HG02610 (cell line): ENCODE measurements around the gene ARHGEF4.

Experiments
- ATAC-seq: cut with Tn5 transposase; IDR thresholded peaks from one replicate; pipeline ENCODE4 v1.9.1; 2021; ENCODE audit warnings: mild to moderate bottlenecking, moderate library complexity; ENCODE audit not compliant: unreplicated experiment

Gene ARHGEF4

DNA sequence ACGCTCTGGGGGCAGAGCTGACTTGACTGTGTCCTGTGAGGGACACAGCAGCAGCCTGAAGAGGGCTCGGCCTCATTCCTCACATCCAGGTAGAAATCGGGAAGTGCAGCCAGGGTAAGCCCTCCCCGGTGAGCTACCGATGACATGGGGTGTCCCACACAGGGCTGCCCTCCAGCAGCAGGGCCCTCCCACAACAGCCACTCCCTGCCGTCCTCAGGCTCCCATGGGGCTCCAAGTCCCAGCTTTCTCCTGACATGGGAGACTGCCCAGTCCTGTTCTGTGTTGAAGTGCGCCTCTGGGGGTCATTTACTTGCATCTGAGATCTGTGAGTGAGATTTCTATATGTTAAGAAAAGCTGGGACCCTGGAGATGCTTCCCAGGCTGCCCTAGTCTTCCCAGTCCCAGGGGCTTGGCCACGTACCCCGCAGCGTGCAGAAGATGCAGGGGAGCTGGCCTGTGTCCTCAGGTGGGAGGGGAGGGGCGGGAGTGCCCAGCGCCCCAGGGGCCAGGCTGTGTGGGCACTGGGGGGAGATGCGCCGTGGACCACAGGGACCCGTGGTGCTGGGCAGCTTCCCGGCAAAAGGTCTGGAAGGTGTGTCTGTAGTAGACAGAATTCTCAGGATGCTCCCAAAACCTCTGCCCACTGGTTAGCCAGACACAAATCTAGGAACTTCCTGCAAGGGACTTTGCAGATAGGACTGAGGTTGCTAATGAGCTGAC, 168.7 kb downstream of the ARHGEF4 start:
- ATAC-seq, result no peak

DNA sequence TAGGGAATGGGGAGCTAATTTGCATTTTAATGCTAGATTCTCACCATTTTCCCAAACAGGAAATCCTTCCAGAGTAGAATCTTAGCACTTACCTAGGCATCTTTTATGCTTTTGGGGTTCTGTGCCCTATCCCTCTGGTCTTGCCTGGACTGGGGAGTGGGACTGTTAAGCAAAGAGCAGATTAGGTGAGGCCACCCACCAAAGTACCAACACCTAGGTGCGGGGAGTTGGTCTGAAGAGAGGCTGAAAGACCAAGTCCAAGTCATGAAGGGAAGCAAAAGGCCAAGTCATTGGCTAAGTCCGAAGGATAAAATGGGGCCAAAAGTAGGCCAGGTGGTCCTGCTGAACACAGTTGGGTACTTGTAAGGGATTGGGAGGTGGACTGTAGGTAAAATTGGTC, 169.8 kb downstream of the ARHGEF4 start:
- ATAC-seq, result no peak

DNA sequence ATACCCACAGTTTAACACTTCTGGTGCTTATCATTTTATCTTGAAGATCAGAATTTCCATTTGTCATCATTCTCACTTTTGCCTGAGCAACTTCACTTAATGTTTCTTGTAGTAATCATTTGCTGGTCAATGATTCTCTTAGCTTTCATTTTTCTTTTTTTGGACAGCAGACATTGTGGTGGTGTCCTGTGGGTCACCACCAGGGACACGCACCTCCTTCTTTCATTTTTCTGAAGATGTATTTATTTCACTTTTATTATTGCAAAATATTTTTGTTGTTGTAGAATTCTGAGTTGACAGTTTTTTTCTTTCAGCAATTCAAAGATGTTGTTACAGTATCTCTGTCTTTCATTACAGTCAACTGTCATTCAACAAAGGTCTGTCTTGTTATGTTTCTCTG, 172.3 kb downstream of the ARHGEF4 start:
- ATAC-seq, result no peak

DNA sequence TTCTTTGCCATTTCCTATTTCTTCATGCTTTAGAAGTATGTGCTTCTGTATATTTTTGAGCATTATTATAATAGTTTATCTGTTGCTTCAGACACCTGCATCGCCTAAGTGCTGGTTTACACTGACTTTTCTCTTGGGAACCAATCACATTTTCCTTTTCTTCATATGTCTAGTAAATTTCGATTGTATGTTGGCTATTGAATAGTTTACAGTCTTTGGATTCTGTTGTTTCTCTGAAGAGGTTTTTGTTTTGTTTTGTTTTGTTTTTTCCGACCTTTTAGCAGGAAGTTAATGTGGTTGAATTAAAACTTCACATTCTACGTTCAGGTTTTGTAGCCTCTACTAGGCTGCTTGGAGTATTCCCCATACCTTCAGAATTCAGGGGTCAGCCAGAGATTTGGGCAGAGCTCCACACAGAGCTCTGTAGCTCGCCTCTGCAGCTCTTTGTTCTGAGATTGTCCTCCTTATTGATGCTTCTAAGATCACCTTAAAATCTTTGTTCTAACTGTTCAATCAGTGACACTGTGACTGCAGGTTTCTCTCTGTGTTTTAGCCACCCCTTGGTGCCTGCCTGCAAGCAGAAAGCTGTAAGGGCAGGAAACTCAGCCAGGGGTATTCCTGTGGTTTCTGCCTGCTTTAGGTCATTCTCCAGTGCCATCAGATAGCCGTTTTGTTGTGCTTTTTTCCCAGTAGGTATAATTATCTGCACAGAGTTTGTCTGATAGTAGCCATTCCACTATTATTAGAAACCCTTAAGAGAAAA, 173.2 kb downstream of the ARHGEF4 start:
- ATAC-seq, result no peak

DNA sequence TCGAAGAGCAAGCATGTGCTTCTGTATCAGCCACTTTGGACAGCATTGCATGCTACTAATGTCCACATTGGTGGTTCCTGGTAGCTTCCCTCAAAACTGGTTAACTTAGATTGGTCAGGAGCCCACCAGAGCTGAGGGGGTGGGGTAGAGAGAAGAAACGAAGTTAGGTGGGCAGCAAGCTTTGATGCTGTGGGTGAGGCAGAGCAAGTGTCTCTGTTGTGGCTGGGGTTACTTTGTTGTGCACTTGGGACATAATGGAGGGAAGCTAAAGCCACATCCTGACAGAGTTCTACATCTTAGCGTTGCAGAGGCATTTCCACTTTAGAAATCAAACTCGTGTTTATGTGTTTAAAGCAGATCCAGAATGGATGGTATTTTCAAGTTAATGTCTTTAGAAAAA, 173.9 kb downstream of the ARHGEF4 start:
- ATAC-seq, result no peak

DNA sequence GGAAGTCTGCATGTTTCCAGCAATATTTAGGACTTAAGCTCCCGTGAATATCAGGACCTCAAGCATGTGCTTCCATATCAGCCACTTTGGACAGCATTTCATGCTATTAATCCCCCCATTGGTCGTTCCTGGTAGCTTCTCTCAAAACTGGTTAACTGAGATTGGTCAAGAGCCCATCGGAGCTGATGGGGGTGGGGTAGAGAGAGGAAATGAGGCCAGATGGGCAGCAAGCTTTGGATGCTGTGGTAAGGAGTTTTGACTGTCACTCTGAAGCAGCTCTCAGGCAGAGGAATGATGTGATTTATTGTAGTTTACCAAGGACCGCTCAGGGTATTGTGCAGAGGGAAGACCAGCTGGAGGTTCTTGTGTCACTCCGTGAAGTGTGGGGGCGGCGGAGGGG, 174.8 kb downstream of the ARHGEF4 start:
- ATAC-seq, result no peak

DNA sequence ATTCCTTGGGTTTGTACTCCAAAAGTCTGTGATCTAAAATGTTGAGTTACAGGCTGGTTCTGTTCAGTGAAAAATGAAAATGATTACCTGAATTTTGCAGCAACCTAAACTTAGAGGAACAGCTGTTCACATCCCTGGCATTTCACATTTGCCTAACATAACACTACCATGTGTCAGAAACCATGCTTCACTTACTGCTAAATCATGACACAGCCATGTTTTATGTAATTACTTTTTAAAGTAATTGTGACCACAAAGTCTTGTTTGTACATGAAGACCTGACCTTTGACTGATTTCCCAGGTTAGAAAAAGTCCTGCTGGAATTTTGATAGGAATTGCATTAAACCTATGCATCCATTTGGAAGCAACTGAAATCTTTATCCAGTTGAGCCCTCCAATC, 177.4 kb downstream of the ARHGEF4 start:
- ATAC-seq, result no peak

DNA sequence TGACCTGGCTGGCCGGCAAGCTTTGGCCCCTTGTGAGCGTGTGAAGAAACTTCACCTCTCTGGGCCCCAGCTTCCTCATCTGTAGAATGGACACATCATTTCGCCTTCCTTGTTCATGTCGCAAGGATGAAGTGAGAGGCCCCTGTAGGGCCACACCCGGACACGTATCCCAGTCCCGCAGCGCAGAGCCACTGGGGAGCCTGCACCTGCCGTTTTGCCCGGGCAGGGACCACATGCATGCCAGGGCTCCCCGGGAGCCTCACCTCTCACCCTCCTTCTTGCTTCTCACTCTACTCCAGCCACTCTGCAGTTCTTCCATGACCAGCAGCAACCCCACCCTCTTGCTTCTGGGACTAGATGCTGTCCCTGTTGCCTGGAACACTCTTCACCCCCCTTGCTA, 179.1 kb downstream of the ARHGEF4 start:
- ATAC-seq, result no peak

DNA sequence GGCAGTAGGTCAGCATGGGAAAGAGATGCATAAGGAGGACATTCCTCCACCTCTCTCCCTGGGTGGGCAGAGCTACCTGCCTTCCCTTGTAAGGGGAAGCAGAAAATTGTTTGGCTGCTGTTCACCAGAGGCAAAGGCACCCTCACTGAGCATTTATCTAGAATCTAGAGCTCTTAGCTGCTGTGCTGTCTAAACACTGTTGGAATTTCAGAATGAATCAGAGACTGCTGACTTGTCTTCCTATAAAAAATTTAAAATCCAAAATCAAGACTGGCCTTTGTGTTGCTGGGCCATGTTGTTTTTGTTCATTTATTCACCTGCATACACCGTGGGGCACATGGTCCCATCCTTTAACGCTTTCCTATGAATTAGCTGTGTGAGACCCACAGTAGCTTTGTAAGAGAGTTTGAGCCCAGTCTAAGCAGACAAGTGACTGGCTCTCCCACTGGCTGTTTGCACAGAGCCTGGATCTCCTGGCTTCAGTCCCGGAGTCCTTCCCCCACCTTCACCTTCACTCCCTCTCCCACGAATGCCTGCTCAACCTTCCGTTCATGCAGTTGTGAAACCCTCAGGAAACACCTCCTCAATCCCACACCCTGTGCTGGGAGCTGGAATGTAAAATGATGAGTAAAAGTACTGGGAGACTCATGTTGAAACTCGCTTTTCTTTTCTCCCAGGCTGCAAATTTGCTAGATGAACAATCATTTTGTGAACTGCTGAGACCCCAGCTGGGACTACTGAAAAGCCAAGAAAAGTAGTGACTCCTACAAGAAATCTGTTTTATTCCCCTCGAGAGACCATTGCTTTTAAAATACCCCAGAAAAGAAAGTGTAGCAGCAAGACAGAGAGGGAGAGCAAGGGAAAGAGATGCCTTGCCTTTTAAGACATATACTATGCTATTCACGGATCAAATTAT, 180.4 kb downstream of the ARHGEF4 start:
- ATAC-seq, result no peak

DNA sequence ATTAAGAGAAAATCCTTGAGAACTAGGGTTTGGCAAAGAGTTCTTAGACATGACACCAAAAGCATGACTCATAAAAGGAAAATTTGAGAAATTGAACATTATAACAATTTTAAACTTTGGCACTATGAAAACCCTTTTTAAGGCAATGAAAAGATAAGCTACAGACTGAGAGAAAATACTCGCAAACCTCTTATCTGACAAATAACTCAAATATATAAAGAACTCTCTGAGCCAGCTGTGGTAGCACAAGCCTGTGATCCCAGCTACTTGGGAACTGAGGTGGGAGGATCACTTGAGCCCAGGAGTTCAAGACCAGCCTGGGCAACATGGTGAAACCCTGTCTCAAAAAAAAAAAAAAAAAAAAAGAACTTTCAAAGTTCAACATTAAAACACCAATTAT, 186.0 kb downstream of the ARHGEF4 start:
- no peak for ATAC-seq

DNA sequence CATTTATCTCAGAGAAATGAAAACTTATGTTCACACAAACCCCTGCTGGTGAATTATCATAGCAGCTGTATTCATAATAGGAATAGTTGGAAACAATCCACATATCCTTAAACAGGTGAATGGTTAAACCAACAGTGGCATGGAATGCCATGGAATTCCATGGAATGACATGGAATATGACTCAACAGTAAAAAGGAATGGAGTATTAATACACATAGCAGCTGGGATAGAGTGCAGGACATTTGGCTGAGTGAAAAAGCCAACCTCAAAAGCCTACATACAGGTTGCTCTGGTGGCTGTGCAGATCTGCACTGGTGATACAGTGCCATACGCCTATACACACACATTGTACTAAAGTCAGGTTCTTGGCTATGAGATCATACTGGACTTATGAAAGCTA, 187.0 kb downstream of the ARHGEF4 start:
- ATAC-seq, result no peak

DNA sequence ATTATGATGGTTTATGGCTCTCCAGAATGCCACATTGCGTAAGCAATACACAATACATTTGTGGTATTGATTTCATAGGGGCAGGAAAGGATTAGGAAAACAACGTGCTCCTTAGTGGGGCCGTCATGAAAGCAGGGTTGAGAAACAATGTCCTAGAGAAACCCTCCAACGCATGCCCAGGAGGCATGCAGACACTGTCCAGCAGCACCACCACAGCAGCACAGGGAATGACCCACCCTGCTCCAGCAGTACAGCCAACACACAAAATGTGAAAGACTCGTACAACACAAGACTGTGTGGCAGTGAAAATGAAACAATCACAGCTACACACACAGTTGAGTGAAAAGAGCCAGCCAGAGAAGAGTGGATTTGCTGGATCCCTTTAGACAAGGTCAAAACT, 190.2 kb downstream of the ARHGEF4 start:
- no peak for ATAC-seq

DNA sequence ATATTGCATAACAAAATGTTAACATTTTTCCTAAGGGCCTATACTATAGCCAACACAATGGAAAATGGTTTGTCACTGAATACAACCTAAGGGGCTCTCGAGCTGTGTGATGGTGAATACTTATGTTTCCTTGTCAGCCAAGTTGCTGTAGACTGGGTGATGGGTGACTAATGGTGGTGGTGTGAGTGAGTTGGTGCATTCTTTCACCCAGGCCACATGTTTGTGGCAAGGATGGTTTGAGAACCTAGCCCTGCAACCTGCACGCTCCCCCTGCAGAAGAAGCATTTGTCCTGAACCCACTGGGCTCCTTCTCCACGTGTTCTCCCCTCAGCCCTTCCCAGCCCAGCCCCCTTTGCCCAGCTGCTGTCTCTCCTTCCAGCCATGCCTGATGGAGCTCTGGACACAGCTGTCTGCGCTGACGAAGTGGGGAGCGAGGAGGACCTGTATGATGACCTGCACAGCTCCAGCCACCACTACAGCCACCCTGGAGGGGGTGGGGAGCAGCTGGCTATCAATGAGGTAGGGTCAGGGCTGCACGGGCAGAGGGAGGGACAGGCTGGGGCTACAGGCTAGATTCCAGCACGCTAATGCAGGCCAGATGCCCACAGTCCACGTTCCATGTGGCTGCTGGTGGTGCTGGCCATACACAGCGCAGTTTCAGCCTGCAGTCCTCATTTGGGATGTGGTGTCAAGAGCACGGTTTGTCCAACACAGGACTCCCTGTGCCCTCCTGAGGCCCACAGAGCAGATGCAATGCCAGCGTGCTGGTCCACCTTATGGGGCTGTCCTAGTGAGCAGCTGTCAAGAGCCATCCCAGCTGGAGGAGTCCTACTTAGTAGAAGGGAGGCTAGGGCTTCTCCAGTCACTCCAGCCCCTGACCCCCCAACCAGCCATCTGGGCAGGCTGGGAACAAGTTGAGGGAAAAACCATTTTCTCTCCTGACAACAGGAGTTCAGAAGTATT, 191.1 kb downstream of the ARHGEF4 start:
- ATAC-seq, result no peak

DNA sequence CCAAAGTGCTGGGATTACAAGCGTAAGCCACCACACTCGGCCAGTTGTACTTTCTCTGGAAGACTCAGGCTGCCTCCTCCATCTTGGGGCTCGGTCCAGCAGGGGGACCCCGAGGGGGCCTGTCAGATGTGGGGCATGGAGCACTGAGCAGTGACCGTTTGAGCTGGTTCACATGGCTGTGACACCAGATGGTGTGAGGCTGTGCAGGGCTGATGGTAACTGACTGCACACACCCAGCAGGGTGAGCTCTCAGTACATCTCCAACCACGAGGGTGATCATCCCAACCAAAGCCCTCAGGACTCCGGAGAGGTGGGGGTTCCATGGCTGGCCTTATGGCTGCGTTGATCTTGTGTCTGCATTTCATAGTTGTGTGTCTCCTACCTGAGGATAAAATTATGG, 193.1 kb downstream of the ARHGEF4 start:
- no peak for ATAC-seq

DNA sequence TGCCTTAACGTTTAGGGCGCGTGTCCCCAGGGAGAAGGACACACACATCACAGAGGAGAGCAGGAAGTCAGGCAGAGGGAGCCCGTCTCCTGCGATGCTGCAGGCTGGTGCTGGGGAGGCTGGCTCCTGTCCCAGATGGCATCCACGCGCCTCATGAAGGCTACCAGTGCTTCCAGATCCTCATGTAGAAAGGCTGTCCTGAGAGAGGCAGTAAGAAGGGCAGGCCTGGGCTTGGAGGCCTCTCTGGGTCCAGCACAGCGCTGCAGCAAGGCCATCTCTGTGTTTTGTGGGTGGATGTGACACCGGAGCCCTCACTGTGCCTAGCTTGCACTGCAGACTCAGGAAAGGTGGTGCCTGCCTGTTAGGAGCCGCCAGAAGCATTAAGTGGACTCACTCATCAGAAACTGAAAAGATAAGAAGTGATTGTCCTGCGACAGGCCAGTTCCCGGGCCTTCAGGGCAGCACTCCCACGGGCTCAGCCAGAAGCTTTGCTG, 193.8 kb downstream of the ARHGEF4 start:
- ATAC-seq, result no peak

DNA sequence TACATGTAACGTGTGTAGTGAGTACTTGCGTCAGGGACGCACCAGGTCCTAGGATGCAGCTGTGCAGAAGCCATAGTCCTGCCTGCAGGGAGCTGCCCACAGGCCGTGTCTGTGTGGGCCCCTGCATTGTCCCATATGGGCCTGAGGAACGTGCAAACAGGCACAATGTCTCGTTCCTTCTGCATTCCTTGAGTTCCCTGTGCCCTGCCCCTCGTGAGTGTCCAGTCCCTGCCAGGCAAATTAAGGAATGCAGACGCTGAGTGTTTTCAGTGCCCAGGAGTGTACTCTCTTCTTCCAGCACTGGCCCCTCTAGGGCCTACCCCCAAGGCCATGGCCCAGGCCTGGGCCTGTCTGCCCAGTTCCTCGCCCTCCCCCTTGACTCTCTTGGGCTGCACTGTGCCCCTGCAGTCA, 194.7 kb downstream of the ARHGEF4 start:
- no peak for ATAC-seq

DNA sequence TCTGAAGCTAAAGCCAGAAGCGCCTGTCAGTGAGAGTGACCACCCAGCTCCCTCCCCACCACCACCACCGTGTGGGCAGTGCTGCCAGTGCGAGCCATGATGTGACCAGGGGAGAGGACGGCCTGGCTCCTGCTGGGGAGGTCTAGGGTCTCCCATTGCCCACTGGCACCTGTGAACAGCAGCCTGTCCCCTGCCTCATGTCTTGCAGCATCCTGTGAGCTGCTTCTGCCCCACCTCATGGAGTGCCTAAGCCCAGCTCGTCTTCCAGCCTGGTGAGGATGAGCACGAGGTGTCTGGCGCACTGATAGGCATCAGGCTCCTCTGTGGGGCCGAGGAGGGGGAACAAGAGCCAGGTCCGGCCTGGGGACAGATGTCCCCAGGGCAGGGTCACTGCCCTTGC, 195.2 kb downstream of the ARHGEF4 start:
- ATAC-seq, result no peak

DNA sequence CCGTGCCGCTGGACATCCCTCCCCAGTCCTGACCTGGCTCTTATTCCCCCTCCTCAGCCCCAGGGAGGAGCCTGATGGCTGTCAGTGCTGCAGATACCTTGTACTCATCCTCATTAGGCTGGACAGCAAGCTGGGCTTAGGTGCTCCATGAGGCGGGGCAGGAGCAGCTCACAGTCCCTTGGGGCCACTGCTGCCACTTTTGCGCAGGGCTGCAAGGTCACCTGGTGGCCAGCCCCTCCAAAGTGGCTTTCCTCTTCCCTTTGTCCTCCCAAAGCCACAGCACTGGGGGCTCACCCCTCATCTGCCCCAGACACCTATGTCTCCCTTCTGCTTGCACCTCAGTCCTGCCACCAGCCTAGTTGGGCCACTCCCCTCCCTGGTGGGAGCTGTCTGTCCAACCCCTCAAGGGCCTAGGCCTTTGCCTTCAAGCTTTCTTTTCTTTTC, 195.7 kb downstream of the ARHGEF4 start:
- ATAC-seq, result no peak

DNA sequence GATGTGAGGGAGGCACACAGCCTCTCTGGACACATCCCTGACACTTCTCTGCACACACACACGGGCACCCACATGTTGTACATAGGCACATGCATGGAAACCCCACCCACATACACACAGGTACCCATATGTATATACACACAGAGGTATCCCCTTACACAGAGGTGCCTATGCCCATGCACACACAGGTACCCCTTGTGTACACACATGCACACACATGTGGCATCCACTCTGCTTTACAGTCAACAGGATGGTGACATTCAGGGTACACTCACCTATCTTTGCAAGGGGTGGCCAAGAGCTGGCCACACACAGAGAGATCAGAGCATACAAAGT, 197.0 kb downstream of the ARHGEF4 start:
- ATAC-seq, result no peak
